Esophagus squamous epithelium (tissue), 5 donors: Measurements from ENCODE around the gene DRAXIN. TPM values are rescaled to one million over a fixed set of nuclear protein-coding genes. Genes with fewer than 3 reads are reported as not detected.
A peak's percentile ranks its signal among the peaks of the same experiment; 100 is the strongest.

Source experiments
- DNase-seq: peaks from one replicate; lab custom pipeline; 2025; lab: John Stamatoyannopoulos, UW
- H3K27ac ChIP-seq, 4 donors: fragments of 200-600 bp; sonication (generic); one replicate each; pipeline ENCODE4 v1.5.1; 2016 to 2019; ENCODE audit warnings: mild to moderate bottlenecking in 1 of 4
- H3K27me3 ChIP-seq, 4 donors: fragments of 200-600 bp; sonication (generic); 1 replicate in 3 of 4; 2 replicates in 1 of 4; pipeline versions ENCODE4 v1.5.1 to v1.6.0; 2017 to 2021; ENCODE audit warnings: antibody characterized with exemption in 1 of 4
- H3K36me3 ChIP-seq, 3 donors: fragments of 200-600 bp; sonication (generic); one replicate each; pipeline ENCODE4 v1.5.1; 2016 to 2019
- H3K4me1 ChIP-seq, 3 donors: fragments of 200-600 bp; sonication (generic); one replicate each; pipeline ENCODE4 v1.5.1; 2017 to 2019
- H3K4me3 ChIP-seq, 4 donors: fragments of 200-600 bp; sonication (generic); 1 replicate in 3 of 4; 2 replicates in 1 of 4; pipeline ENCODE4 v1.5.1; 2016 to 2019; ENCODE audit warnings: mild to moderate bottlenecking in 2 of 4, moderate library complexity in 1 of 4
- H3K9me3 ChIP-seq, 3 donors: fragments of 200-600 bp; sonication (generic); one replicate each; pipeline ENCODE4 v1.5.1; 2016 to 2019
- POLR2A ChIP-seq, 4 donors: fragments of 450-650 bp; IDR thresholded peaks; one replicate each; pipeline ENCODE4 v1.6.1; 2017; ENCODE audit warnings: antibody characterized with exemption in 4 of 4, mild to moderate bottlenecking in 4 of 4, moderate library complexity in 3 of 4
- WGBS, 2 donors: methylation state at CpG; one replicate each; pipeline ENCODE4 v1.1.5; 2018; 5-methylcytosine and 5-hydroxymethylcytosine counted together
- intact Hi-C: fragments of 100-400 bp; cut with DNase I; formaldehyde crosslinking; loops from one replicate; pipeline ENCODE4 v1.15.0; 2022
- total RNA-seq, 4 donors: library from RNA; depleted of rRNA; stranded (reverse); fragments of >200 nt; gene quantifications; one replicate each; pipeline ENCODE4 v1.1.0, GENCODE V29; 2016
- TF ChIP-seq, protein P1 (sequence below), 6 experiments: fragments of 450-650 bp in 4 of 6; fragments of 200-600 bp in 2 of 6; sonication (generic) in 2 of 6; IDR thresholded peaks; one replicate each; pipeline ENCODE4 v1.5.1; 2016 to 2019; ENCODE audit warnings: antibody characterized with exemption in 6 of 6, mild to moderate bottlenecking in 4 of 6, moderate library complexity in 4 of 6
- donor health status: DM: yes; HTN: yes; CAD: no.

The DRAXIN gene
- total RNA-seq, 4 donors from 2014 or later, result not detected

DNA sequence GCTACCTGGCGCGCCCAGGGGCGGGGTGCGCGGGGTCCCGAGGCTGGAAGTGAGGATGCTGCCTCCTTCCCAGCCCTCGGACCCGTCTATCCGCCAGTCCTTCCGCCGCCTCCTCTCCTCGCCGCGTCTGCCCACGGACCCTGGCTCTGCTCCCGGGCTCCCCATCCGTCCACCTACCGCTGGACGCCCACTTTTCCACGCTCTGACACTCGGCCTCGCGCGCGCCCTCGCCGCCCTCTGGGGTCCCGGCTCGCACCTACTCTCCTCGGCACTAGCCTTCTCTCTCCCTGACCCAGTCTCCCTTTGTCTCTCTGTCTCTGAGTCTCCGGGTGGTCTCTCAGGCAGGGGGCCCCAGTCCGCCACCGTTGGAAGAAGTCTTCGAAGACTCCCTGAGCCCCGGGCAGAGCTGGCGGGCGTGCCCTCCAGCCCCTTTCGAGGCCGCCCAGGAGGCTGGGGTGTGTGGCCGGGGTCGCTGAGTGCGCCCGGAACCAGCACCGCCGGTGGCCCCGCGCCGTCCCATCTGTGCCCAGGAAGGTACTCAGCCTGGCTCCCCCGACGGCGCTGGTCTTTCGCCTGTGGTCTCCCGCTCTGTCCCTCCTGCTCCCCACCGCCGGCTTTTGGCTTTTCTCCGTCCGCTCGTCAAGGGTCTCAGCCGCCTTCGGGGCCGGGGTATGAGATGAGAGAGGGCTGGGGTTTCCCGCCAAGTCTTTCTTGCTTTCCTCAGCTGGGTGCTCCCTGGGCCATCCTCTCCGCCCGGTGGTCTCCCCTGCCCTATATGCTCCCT is 610 bp downstream of the DRAXIN start:
- WGBS, 2 donors, result 3 to 5% methylated on average over 20 to 22 of the region's 64 CpGs
- Histone ChIP-seq H3K27me3 (peaks cover 18 to 97% (median 23%) of the 10 kb centered on the region in 4 donors), H3K9me3 (no peaks in the 10 kb centered on the region), H3K36me3 (no peaks in the 10 kb centered on the region), H3K4me1 (peaks cover 22 to 36% (median 26%) of the 10 kb centered on the region in 3 donors), H3K4me3 (peak overlapping the region in 2 of 4 donors; percentile 41 to 61), H3K27ac (no peak overlapping the region)
- TF ChIP-seq, protein P1, sequence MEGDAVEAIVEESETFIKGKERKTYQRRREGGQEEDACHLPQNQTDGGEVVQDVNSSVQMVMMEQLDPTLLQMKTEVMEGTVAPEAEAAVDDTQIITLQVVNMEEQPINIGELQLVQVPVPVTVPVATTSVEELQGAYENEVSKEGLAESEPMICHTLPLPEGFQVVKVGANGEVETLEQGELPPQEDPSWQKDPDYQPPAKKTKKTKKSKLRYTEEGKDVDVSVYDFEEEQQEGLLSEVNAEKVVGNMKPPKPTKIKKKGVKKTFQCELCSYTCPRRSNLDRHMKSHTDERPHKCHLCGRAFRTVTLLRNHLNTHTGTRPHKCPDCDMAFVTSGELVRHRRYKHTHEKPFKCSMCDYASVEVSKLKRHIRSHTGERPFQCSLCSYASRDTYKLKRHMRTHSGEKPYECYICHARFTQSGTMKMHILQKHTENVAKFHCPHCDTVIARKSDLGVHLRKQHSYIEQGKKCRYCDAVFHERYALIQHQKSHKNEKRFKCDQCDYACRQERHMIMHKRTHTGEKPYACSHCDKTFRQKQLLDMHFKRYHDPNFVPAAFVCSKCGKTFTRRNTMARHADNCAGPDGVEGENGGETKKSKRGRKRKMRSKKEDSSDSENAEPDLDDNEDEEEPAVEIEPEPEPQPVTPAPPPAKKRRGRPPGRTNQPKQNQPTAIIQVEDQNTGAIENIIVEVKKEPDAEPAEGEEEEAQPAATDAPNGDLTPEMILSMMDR (IDR thresholded peaks at IDR 0.05), result no peak
- no peak for TF ChIP-seq POLR2A (IDR thresholded peaks at IDR 0.05)
- DNase-seq, result no peak
- intact Hi-C loops, result no loop called here

DNA sequence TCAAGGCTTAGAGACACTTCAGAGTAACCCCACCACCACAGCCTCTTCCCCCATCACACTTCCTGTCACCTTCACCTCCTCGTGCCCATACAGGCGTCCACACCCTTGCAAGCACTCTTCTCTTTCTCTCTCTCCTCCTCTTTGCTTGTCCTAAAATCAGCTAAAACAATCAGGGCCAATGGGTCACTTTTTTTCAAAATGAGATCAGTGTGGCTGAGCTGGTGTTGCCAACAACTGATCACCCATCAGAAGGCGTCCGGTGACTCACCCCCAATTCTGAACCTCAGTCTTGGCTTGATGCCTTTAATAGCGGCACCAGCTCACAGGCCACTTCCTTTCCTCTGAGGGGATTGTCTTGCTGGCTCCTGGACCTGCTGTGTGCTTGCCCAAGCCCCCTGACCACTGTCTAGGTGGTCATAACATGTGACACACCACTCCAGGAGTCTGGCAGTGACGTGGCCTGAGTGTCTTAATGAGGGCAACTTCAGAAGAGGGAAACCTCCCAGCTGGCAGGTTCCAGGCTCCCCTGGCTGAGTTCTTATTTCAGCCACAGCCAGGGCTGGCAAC is 1.6 kb downstream of the DRAXIN start:
- Histone ChIP-seq H3K27me3 (peaks cover 18 to 97% (median 23%) of the 10 kb centered on the region in 4 donors), H3K9me3 (no peaks in the 10 kb centered on the region)
- intact Hi-C loops, result no loop called here

DNA sequence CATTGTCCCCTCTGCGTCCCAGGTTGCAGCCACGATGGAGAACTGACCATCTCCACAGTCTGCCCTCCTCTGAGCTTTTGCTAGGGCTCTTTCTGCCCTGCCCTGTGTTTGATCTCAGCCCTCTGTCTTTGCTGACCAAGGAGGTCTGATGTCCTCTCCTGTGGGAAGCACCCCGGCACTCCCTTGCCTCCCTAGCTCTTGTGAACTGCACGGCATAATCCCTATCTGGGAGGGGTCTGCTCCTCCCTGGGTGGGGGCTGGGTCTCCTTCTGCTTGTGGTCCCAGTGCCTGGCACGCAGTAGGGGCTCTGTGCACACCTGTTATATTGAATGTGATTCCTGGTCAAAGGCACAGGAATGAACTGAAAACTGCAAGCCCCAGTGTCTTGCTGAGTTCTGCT is 2.4 kb downstream of the DRAXIN start:
- intact Hi-C loops, result no loop called here
- peaks cover 18 to 96% (median 23%) of the 10 kb centered on the region in 4 donors for H3K27me3 ChIP-seq
- 60 to 70% methylated on average over 2 to 5 of the region's 5 CpGs for WGBS, 2 donors

More for the DNA sequence above, 1.6 kb downstream of the DRAXIN start:
- TF ChIP-seq, protein P1 (IDR thresholded peaks at IDR 0.05), result no peak
- TF ChIP-seq POLR2A (IDR thresholded peaks at IDR 0.05), result no peak
- WGBS, 2 donors, result 6 to 10% methylated on average over 4 to 5 of the region's 6 CpGs
- H3K36me3 ChIP-seq, result no peaks in the 10 kb centered on the region
- H3K4me3 ChIP-seq, result no peak overlapping the region
- DNase-seq, result no peak
- H3K4me1 ChIP-seq, result peaks cover 22 to 36% (median 26%) of the 10 kb centered on the region in 3 donors
- H3K27ac ChIP-seq, result no peak overlapping the region

DNA sequence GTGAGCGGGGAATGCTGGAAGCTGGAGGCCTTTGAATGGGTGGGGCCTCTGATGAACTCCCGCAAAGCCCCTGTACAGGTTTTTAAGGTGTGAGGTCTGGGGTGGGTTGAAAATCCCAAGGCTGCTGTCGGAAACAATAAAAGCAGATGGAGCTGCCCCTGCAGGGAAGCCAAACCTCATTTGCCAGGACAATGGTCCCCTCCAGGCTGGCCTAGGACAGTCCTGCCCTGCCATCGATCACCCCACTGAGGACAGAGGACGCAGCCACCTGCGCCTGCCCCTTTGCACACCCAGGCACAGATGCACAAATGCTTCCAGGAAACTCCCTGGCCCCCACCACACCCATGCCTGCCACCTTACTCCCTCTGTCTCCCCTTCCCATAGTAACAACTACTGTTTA is 4.4 kb downstream of the DRAXIN start:
- Histone ChIP-seq H3K4me3 (no peak overlapping the region), H3K27ac (no peak overlapping the region), H3K27me3 (peaks cover 8 to 96% (median 16%) of the 10 kb centered on the region in 4 donors), H3K36me3 (no peaks in the 10 kb centered on the region), H3K4me1 (peaks cover 17 to 29% (median 19%) of the 10 kb centered on the region in 3 donors), H3K9me3 (no peaks in the 10 kb centered on the region)
- TF ChIP-seq, protein P1 (IDR thresholded peaks at IDR 0.05), result no peak
- TF ChIP-seq POLR2A (IDR thresholded peaks at IDR 0.05), result no peak
- 74% methylated on average over 5 to 6 of the region's 6 CpGs for WGBS, 2 donors
- no peak for DNase-seq
- intact Hi-C loops, result no loop called here

More for the DNA sequence above, 2.4 kb downstream of the DRAXIN start:
- no peaks in the 10 kb centered on the region for H3K9me3 ChIP-seq
- H3K4me1 ChIP-seq, result peaks cover 22 to 36% (median 26%) of the 10 kb centered on the region in 3 donors
- H3K36me3 ChIP-seq, result no peaks in the 10 kb centered on the region
- no peak for DNase-seq
- no peak overlapping the region for H3K4me3 ChIP-seq
- TF ChIP-seq, protein P1 (IDR thresholded peaks at IDR 0.05), result no peak
- TF ChIP-seq POLR2A (IDR thresholded peaks at IDR 0.05), result no peak
- H3K27ac ChIP-seq, result no peak overlapping the region
